GM13976 (cell line): Measurements from ENCODE around the gene CDH23.

Experiments used
- DNase-seq: peaks from one replicate; pipeline ENCODE4 v3.0.0; 2012; ENCODE audit warnings: low spot score
- CTCF ChIP-seq: IDR thresholded peaks from 2 replicates; pipeline ENCODE4 v1.5.1; 2012; ENCODE audit warnings: borderline replicate concordance, mild to moderate bottlenecking; ENCODE audit not compliant: insufficient read depth; ENCODE audit errors: extremely low read depth, missing control alignments, control extremely low read depth
- in situ Hi-C: fragments of 300-500 bp; cut with MboI; formaldehyde crosslinking; loops from one replicate; pipeline ENCODE4 v1.12.0; 2022; ENCODE audit warnings: low sequenced_read_pairs, mixed read lengths, inconsistent platforms; ENCODE audit not compliant: unreplicated experiment

The CDH23 gene

GRCh38 chr10:71502851-71503250 is 106.1 kb downstream of the CDH23 start:
- DNase-seq = no peak
- in situ Hi-C loops = no loop called here
- no peak for TF ChIP-seq CTCF

DNA sequence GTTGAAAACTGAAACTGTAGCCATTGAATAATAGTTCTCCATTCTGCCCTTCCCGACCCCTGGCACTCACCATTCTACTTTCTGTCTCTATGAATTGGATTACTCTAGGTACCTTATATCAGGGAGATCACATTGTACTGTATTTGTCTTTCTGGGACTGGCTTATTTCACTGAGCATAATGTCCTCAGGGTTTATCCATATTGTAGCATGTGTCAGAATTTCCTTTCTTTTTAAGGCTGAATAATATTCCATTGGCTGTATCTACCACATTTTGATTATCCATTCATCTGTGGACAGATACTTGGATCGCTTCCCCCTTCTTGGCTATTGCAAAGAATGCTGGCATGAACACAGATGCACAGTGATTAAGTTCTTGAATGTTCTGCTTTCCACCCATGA is 107.4 kb downstream of the CDH23 start:
- no peak for TF ChIP-seq CTCF
- in situ Hi-C loops = no loop called here
- DNase-seq = no peak

DNA sequence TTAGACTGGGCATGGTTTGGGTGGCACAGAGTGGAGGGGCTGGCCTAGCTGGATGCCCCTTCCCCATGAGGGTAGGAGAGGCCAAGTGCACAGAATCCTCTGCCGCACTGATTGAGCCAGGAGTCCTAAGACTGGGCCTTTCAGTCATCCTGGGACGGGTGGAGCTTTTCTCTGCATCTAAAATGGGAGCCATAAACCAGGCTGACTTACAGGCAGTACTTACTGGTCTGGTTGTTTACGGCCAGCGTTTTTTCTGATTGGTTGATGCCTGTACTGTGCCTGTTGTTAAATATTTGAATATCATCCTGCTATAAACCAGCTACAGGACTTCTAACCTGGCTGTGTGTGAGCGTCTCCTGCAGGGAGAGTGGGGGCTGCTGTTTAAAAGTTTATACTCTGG is 107.8 kb downstream of the CDH23 start:
- no peak for DNase-seq
- in situ Hi-C loops = no loop called here
- no peak for TF ChIP-seq CTCF

- in situ Hi-C loops = no loop called here
- no peak for TF ChIP-seq CTCF
- no peak for DNase-seq
Observed at GRCh38 chr10:71505862-71506261, 109.1 kb downstream of the CDH23 start.

DNA sequence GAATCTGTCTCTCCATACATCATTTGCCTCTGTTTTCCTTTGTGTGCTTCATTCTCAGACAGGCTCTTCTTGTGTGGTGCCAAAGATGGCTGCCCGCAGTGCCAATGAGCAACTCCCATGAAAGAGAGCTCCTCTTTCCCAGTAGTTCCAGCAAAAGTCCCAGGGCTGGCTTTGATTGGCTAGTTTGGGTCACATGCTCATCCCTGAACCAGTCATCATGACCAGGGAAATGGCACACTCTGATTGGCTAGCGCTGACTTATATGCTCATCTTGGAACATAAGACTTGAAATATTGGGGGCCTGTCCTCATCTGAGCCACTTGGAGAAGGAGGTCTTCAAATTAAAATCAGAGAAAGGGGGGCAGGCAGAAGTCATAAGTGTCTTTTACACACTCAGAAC is 112.7 kb downstream of the CDH23 start:
- DNase-seq = no peak
- in situ Hi-C loops = no loop called here
- no peak for TF ChIP-seq CTCF

DNA sequence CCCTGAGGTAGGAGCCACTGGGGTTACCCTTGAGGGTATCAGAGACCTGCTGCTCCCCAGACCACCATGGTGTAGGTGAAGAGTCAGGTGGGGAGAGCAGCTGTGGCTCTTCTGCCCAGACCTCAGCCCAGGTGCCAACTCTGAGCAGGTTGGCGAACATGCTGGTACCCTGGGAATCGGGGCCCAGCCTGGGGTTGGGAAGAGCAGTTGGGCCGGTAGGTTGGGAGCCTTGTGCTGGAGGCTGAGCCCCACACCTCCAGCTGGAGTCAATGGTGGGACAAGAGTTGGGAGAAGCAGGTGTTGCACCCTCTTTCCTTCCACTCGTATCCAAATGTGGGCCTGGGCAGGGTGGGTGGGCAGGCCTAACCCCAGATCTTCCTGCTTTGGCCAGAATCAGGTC is 114.5 kb downstream of the CDH23 start:
- no peak for TF ChIP-seq CTCF
- no peak for DNase-seq
- in situ Hi-C loops = no loop called here

DNA sequence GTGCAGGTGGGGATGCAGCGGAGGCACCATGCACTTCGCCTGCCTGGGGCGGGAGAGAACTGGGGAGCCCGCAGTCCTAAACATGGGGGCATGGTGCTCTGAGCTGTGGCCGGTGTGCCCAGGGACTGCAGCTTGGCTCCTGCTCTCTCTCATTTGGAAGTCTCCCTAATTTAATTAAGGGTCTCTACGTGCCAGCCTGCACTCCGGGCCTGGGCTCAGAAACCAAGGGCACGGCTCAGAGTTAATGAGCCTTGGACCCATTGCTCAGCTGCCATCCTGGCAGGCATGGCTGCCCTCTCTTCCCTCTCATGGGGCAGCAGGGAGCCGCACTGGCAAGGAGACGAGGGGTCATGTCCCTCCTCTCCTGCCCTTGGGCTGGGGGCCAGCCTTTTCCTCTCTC is 115.6 kb downstream of the CDH23 start:
- TF ChIP-seq CTCF = no peak
- in situ Hi-C loops = no loop called here
- DNase-seq = no peak
